H1 (cell line): ENCODE data around the gene GLO1. TPM values are rescaled to one million over a fixed set of nuclear protein-coding genes. Genes with fewer than 3 reads are reported as not detected.

Source experiments
- ASH2L ChIP-seq: fragments of 200-600, 300-600 bp; sonication (generic); IDR thresholded peaks from one replicate; pipeline ENCODE4 v1.7.1; 2017; ENCODE audit warnings: low read length
- BCL11A ChIP-seq, 2 experiments: IDR thresholded peaks; one replicate each; pipeline ENCODE4 v1.6.1; 2011; ENCODE audit warnings: low read depth in 2 of 2, low read length in 2 of 2, mild to moderate bottlenecking in 2 of 2
- CHD7 ChIP-seq: fragments of 300-600 bp; sonication (generic); IDR thresholded peaks from 2 replicates; pipeline ENCODE4 v1.7.1; 2012; ENCODE audit warnings: low read length, moderate library complexity, mild to moderate bottlenecking, inconsistent platforms; ENCODE audit not compliant: insufficient replicate concordance
- GTF2F1 ChIP-seq: IDR thresholded peaks from 2 replicates; pipeline ENCODE4 v1.6.1; 2012; ENCODE audit warnings: low read depth, low read length, improper control_type of control experiment, borderline replicate concordance
- JUND ChIP-seq: IDR thresholded peaks from 2 replicates; pipeline ENCODE4 v1.6.1; 2011; ENCODE audit warnings: mild to moderate bottlenecking, improper control_type of control experiment, low read length
- SIRT6 ChIP-seq: IDR thresholded peaks from one replicate; pipeline ENCODE4 v1.7.1; 2012; ENCODE audit warnings: low read length, inconsistent platforms
- SP2 ChIP-seq: IDR thresholded peaks from 2 replicates; pipeline ENCODE4 v1.6.1; 2012; ENCODE audit warnings: mild to moderate bottlenecking, low read length, inconsistent platforms
- USF2 ChIP-seq: IDR thresholded peaks from 2 replicates; pipeline ENCODE4 v1.6.1; 2011; ENCODE audit warnings: low read length, improper control_type of control experiment
- polyA plus RNA-seq, 7 experiments: library from polyadenylated mRNA; depleted of rRNA in 3 of 7; stranded (reverse) in 5 of 7; unstranded in 2 of 7; fragments of >200 nt in 5 of 7; fragments of 200-250 nt in 2 of 7; gene quantifications; 1 replicate in 5 of 7; 2 replicates in 1 of 7; 4 replicates in 1 of 7; pipeline versions ENCODE4 v1.2.1 to v1.2.3, GENCODE V29; 2011 to 2013; ENCODE audit warnings: missing spikeins in 2 of 7, mixed read lengths in 2 of 7
- total RNA-seq: library from RNA; stranded (reverse); fragmentation: NEBNext Ultra II Directional; extraction: Animal tissue kit (Norgen Biotek cat#: 25700); gene quantifications from 2 replicates; pipeline ENCODE4 v1.2.1, GENCODE V29; 2021

Gene GLO1
- total and polyA plus RNA-seq, 2 of the 8 experiments (the other 6 are each of a cell fraction or from before 2014, with no cell fraction given) = 104 to 170 TPM

GRCh38 chr6:38703949-38704590 is 1.1 kb upstream of the GLO1 start (continued):
- no peak for TF ChIP-seq CHD7
- TF ChIP-seq SIRT6 = no peak
- TF ChIP-seq GTF2F1 = no peak
- no peak for TF ChIP-seq BCL11A (IDR thresholded peaks at IDR 0.05; ENCODE audit: low read depth in 2 of 2, low read length in 2 of 2)
- no peak for TF ChIP-seq USF2
- no peak for TF ChIP-seq JUND
- no peak for TF ChIP-seq ASH2L
- TF ChIP-seq SP2 = no peak
